GM18520 (cell line): ENCODE results near the gene ARHGAP9.

ENCODE experiments used
- ATAC-seq: cut with Tn5 transposase; IDR thresholded peaks from one replicate; pipeline ENCODE4 v1.9.1; 2021; ENCODE audit not compliant: unreplicated experiment

The ARHGAP9 gene

DNA sequence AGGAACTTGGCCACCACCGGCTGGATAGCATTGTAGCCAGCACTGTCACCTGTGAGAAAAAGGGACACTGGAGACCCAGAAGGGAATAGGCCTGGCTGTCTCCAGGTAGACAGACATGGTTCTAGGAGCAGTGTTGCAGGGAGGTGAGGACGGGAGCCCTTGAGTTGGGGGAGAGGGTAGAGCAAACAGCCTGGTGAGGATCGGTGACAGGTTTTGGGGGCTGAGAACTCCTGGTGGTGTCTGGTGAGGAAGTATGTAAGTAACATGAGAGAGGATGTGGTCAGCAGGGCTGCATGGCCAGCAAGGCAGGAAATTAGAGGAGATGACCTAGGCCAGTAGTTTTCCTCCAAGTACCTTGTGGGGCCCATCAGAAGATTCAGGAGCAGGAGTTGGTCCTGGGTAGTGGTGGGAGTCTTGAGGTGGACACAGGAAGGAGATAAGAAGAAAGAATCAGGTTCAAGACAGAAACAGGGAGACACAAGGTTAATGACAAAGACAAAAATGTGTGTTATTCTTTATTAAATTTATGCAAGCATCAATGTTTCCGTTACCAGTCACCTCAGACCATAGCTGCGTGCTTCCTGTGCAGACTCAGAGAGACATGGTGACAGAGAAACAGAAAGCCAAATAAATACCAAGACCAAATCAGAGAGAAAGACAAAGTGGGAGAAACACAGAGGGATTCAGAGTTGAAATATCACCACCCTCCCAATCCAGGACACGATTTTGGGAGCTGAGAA lies at the start of gene ARHGAP9:
ARHGAP9 (minus strand) TSS at position 491 of the 740 bp plus-strand sequence; CDS start at position 31, 460 bp downstream.
- no peak for ATAC-seq

- ATAC-seq: no peak
Measured at GRCh38 chr12:57528831-57529555, 49.3 kb upstream of the ARHGAP9 start.

GRCh38 chr12:57528176-57528575 lies 48.5 kb upstream of the ARHGAP9 start:
- no peak for ATAC-seq

GRCh38 chr12:57527184-57527583 lies 47.5 kb upstream of the ARHGAP9 start:
- no peak for ATAC-seq

DNA sequence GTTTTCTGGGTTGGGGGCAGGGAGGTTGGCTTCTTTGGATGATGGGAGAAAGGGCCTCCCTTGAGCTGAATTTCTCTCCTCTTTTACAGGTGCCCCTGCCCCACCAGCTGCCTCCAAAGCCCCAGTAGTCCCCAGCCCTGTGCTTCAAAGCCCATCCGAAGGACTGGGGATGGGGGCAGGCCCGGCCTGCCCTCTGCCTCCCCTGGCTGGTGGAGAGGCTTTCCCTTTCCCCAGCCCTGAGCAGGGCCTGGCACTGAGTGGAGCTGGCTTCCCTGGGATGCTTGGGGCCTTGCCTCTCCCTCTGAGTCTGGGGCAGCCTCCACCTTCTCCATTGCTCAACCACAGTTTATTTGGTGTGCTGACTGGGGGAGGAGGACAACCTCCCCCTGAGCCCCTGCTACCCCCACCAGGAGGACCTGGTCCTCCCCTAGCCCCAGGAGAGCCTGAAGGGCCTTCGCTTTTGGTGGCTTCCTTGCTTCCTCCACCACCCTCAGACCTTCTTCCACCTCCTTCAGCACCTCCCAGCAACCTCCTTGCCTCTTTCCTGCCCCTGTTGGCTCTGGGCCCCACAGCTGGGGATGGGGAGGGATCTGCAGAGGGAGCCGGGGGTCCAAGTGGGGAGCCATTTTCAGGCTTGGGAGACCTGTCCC lies 46.9 kb upstream of the ARHGAP9 start:
- no peak for ATAC-seq

DNA sequence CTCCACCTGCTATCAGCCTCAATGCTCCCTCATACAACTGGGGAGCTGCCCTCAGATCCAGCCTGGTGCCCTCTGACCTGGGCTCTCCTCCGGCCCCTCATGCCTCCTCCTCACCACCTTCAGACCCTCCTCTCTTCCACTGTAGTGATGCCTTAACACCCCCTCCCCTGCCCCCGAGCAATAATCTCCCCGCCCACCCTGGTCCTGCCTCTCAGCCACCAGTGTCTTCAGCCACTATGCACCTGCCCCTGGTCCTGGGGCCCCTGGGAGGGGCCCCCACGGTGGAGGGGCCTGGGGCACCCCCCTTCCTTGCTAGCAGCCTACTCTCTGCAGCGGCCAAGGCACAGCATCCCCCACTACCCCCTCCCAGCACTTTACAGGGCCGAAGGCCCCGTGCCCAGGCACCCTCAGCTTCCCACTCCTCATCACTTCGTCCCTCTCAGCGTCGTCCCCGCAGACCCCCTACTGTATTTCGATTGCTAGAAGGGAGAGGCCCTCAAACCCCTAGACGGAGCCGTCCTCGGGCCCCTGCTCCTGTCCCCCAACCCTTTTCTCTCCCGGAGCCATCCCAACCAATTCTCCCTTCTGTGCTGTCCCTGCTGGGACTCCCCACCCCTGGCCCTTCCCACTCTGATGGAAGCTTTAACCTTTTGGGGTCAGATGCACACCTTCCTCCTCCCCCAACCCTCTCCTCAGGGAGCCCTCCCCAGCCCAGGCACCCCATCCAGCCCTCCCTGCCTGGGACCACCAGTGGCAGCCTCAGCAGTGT lies 46.1 kb upstream of the ARHGAP9 start:
- no peak for ATAC-seq

DNA sequence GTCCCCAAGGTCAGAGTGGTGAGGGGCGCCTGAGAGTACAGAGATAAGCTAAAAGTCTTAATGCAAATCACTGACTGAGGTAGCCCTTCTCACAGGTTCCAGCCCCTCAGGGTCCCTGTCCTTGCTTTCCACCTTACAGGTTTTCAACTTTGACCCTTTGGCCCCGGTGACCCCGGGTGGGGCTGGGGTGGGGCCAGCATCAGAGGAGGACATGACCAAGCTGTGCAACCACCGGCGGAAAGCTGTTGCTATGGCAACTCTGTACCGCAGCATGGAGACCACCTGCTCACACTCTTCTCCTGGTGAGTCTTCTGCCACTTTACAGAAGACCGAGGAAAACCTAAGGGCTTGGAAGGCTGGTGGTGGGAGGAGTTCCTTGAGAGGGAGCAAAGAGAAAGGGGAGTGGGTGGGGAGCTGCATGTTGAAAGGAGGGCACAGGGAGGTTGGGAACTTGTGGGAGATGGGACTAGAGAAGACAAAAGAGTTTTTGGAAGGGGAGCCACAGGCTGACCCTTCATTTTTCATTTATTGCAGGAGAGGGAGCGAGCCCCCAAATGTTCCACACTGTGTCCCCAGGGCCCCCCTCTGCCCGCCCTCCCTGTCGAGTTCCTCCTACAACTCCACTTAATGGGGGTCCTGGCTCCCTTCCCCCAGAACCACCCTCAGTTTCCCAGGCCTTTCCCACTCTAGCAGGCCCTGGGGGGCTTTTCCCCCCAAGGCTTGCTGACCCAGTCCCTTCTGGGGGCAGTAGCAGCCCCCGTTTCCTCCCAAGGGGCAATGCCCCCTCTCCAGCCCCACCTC lies 45.3 kb upstream of the ARHGAP9 start:
- ATAC-seq: no peak

DNA sequence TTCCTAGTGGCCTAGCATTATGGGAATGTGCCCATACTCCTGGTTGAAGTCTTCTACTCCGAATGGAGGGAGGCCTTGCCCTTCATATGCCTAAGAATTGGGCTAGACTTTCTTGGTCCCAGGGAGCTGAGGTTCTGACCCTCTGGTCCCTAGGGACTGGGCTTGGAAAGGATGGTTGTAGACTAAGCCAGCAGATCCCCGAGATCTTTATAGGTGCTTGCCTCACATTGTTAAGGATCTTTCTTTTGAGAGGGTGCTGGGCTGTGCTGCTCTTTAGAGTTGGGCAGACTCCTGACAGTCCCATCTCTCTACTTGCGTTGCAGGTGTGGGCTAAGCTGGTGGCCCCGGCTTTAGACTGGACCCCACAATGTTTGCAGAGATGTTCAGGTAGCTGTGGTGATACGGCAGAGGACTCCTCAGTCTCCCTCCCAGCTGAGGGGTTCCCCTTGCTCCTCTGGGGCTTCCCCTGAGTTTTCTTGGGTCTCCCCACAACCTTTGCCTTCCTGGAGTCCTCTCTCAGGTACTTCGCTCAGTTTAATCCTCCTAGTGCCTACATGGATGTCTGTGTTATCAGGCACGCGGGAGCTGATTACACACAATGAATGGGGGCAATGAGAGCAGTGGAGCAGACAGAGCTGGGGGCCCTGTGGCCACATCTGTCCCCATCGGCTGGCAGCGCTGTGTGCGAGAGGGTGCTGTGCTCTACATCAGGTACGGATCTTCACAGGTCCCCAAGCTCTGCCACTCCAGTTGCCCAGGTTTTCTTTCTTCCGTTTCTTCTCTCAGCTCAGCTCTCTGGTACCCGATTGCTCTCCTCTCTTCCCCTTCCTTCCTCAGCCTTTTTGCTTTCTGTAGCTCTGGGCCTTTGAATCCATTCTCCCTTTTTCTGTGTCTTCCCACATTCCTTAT lies 44.3 kb upstream of the ARHGAP9 start:
- ATAC-seq: no peak

DNA sequence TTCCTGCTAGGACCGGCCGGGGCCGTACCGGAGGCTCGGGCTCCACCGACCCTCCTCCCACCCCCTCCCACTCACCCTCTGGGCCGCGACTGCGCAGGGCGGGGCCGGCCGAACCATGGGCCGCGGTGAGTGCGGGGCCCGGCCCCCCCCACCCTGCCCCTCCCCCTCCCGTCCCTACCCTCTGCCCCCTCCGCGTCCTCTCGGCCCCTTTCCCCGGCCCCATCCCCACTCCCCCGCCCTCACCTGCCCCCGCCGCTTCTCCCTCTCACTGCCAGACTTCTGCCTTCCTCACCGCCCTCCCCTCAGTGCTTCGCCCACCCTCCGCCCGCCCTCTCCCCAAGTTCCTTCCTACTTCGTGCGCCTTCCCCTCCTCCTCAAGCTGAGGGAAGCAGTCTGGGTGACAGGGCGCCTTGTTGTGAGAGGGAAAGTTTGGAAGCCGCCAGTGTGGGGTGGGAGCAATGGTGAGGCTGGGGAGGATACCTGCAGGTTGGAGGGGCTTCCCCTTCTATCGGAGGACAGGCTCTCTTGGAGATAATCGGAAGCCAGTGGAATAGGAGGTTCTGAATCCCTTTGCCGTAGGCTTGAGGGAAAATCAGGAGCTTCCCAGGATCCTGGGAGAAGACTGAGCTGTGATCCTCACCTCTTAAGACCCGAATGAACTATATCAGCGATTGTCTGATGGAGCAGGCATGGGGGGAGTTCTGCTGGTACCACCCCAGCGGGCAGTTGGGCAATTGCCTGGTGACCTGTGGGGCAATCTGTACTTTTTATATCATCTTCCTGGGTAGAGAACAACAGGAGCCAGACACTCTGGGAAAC lies 43.4 kb upstream of the ARHGAP9 start:
- ATAC-seq: no peak

- peak; percentile 31 for ATAC-seq
Measured at GRCh38 chr12:57522011-57522886, 42.6 kb upstream of the ARHGAP9 start, which contains the start of gene MBD6. Gene MBD6 (plus strand): TSS chr12:57522824. CDS start chr12:57524304, 1,480 bp downstream.

DNA sequence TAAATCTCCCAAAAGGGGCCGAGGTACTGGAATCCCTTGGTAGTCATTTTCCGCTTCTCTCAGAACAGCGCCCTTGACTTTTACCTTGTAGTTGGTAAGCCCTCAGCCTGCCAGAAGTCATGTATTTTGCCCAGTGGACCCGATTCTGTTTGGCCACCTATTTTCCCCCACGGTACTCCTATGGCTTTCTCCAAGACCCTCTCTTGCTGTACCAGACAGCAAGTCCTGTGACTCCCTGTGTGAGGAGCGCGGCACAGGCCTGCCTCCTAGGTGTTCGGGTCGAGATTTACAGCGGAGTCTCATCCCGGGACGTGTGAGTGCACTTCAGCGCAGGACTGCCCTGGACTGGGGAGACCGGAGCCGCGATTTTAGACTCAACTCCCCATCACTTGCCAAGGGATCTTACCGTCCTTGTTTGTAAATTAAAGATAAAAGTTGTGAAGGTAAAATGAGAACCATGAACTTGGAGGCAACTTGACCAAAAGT lies 41.9 kb upstream of the ARHGAP9 start:
- ATAC-seq: no peak

DNA sequence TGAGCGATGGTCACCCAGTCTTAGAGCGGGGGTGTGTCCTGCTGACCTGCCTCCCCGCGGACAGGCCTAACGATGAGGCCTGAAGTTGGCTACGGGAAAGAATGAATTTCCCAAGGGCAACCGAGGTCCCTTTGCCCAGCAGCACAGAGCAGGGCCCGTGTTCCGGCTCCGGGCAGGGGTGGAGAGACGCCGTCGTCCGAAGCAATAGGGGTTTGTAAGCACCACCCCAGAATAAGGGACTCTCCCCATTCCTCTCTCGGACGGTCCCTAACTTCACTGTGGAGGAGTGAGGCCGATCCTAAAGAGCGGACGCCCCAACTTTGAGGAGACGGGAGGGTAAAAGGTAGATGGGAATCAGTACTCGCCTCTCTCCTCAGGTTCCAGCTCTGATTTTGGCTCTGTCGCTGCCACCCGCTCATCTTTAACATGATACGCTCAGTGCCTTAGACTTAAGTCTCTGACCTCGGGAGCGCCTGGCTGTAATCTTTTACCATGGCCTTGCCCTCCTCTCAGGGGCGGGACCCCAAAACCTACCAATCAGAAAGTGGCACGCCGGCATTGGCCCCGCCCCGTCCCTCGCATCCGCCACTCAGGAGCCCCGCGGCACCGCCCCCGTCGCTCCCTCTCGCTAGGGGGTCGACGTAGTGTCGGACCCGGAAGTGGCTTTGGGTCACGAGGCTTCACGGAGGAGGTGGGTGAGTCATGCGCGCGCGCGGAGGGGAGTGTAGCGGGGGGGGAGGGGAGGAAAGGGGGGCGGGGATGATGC lies 40.6 kb upstream of the ARHGAP9 start, which contains the start of gene DDIT3:
DDIT3 (minus strand) TSS at position 462 of the 766 bp plus-strand sequence. CDS start 3,108 bp downstream, outside the sequence.
- ATAC-seq: peak; percentile 41

DNA sequence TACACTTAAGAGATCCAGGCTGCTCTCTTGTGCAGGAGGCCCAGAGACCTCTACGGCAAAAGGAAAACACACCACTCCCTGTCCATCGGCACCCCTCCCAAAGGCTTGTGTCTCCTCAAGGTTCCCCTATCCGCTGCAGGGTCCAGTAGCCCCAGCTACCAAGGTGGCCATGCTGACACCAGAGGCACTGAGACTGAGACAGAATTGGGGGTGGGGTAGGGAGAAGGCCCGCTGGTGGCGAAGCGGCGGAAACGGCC lies 40.1 kb upstream of the ARHGAP9 start:
- no peak for ATAC-seq

DNA sequence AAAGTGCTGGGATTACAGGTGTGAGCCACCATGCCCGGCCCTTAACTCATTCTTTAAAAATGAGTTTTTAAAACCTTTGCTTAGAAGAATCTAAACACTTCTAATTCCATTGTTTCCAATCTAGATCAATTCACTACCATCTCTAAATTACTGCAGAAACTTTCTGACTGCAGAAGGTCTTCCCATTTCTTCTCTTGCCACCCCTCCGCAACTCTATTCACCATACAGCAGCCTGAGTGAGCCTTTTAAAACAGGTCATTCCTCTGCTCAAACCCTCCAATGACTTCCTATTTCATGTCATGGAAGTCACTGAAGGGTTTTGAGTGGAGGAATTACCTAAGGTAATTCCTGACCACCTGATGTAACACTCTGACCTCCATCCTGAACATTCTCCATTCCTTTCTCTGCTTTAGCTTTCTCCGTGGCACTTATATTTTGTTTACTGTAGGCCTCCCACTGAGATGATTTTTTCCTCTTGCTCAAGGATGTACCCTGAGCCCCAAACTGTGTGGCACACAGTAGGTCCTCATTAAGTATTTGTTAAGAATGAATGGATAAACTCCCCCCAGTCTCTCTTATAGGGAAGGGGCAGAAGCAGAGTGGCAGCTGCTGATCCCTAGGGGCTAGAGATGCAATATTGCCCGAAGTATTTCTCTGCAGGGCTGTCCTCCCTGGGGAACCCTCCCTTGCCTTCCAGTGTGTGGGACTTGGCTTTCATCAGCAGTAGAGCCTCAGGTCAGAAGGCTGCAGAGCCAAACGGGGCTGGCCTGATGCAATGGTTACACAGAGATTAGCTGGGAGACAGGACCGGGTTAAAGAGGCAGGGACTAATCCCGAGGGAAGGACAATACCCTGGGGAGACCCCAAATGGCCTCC lies 39.5 kb upstream of the ARHGAP9 start:
- no peak for ATAC-seq

- ATAC-seq: no peak
Measured at GRCh38 chr12:57518176-57518919, 38.7 kb upstream of the ARHGAP9 start.
